Stomach smooth muscle (tissue), 2 donors: Measurements from ENCODE around the gene KRTAP9-4.
"Not testable (repeated sequence)": the region's sequence is repeated elsewhere in the genome, so short reads cannot be mapped to it uniquely, and the experiment has no call there.

Experiments used
- H3K27ac ChIP-seq: one replicate; pipeline ENCODE4 v1.7.0; 2013; ENCODE audit warnings: mild to moderate bottlenecking, low read length, inconsistent platforms
- H3K27me3 ChIP-seq, 2 donors: one replicate each; pipeline ENCODE4 v1.7.0; 2013; ENCODE audit warnings: low read length in 2 of 2; ENCODE audit not compliant: insufficient read depth in 2 of 2, control insufficient read depth in 1 of 2
- H3K36me3 ChIP-seq, 2 donors: one replicate each; pipeline ENCODE4 v1.7.0; 2013; ENCODE audit warnings: low read length in 2 of 2; ENCODE audit not compliant: control insufficient read depth in 2 of 2, insufficient read depth in 2 of 2
- H3K4me1 ChIP-seq: one replicate; pipeline ENCODE4 v1.7.0; 2013; ENCODE audit warnings: low read length; ENCODE audit not compliant: control insufficient read depth, insufficient read depth
- H3K4me3 ChIP-seq, 2 donors: one replicate each; pipeline ENCODE4 v1.7.0; 2013; ENCODE audit warnings: low read length in 2 of 2
- H3K9ac ChIP-seq, 2 donors: one replicate each; pipeline ENCODE4 v1.7.0; 2013; ENCODE audit warnings: low read length in 2 of 2, mild to moderate bottlenecking in 1 of 2
- H3K9me3 ChIP-seq, 2 donors: one replicate each; pipeline ENCODE4 v1.7.0; 2013; ENCODE audit warnings: low read length in 2 of 2; ENCODE audit not compliant: control insufficient read depth in 2 of 2
- donor health status: healthy.
- donor health status: Pancreatic carcinoma.

Gene KRTAP9-4

DNA sequence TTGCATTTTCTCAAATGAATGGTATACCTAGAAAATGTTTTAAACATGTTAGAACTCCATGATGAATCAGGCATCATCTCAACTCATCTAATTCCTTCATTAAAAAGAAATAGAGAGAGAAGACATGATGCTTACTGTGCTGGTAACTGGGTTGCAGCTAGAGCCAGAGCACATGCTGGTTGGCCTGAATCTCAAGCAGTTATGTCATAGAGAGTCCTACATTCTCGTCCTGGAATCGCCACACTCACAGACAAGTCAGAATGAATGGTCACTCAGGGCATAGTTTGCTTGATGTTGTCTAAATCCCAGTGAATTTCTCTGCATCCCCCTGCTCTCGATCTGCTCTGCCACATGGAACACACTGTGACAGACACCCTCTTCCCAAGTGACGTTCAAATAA lies 12.4 kb upstream of the KRTAP9-4 start:
- not testable (repeated sequence) for H3K4me1 ChIP-seq, H3K27ac ChIP-seq, H3K27me3 ChIP-seq, H3K36me3 ChIP-seq, H3K4me3 ChIP-seq, H3K9ac ChIP-seq, H3K9me3 ChIP-seq

DNA sequence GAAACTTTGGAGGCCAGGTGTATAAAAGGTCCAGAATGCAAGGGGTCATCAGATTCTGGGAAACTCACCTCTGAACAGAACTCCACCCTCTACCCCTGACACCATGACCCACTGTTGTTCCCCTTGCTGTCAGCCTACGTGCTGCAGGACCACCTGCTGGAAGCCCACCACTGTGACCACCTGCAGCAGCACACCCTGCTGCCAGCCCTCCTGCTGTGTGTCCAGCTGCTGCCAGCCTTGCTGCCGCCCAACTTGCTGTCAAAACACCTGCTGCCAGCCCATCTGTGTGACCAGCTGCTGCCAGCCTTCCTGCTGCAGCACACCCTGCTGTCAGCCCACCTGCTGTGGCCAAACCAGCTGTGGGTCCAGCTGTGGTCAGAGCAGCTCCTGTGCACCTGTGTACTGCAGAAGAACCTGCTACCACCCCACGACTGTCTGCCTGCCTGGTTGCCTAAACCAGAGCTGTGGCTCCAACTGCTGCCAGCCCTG lies 11.5 kb upstream of the KRTAP9-4 start, which contains the start of gene KRTAP9-8:
Gene KRTAP9-8 (plus strand): TSS at position 51 of the 489 bp plus-strand sequence. CDS start 53 bp downstream, at position 104.
- H3K9ac ChIP-seq, H3K27ac ChIP-seq, H3K36me3 ChIP-seq, H3K9me3 ChIP-seq, H3K4me3 ChIP-seq, H3K4me1 ChIP-seq, H3K27me3 ChIP-seq: not testable (repeated sequence)

DNA sequence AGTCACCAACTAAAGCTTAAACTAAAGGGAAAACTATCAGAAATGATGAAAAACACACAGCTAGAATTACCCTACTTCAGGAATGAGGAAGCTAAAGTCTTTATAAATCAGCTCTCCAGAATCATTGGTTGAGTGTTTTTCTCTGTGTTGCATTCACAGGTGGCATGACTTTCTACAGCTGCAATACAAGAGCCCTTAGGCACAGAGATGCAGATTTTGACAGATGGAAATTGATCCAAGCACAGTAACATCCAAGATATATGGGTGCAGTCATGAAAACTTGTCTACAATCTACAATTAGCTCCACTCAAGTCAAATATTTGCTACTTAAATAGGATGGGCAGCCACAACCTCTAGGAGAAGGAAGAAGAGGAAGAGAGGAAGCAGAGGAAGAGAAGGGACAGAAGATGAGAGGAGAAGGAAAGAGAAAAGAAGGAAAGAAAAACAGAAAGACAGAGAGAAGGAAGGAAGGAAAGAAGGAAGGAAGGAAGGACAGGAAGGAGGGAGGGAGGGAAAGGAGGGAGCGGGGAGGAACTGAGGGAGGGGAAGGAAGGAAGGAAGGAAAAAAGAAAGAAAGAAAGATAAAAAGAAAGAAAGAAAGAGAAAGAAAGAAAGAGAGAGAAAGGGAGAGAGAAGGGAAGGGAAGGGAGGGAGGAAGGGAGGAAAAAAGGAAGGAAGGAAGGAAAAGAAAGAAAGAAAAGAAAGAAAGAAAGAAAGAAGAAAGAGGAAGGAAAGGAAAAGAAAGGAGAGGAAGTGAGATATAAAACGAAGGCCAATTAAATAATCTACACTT lies 2.3 kb upstream of the KRTAP9-4 start:
- not testable (repeated sequence) for H3K27ac ChIP-seq

DNA sequence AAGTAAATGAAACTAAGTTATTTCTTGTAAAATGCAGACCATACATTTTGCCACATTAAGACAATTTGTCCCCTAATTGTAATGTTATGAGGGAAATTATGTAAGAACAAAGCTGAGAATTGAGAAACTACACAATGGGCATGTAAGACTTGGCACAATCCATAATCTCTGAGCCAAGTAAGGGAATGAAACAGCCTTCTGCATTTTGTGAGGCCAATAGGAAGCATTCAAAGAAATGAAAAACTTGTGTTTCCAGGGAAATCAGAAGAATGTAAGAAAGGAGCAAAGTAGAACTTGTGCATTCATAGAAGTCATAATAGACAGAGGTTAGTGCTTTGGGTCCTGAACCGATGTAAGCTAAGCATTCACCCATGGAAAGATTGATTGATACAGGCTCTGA lies 1.8 kb downstream of the KRTAP9-4 start:
- Histone ChIP-seq H3K27me3 (peaks cover 2 to 3% of the 10 kb centered on the region in 2 donors), H3K4me3 (no peak overlapping the region), H3K9ac (no peak overlapping the region), H3K36me3 (no peaks in the 10 kb centered on the region), H3K4me1 (no peaks in the 10 kb centered on the region), H3K9me3 (no peaks in the 10 kb centered on the region), H3K27ac (no peak overlapping the region)

More for the DNA sequence above, 2.3 kb upstream of the KRTAP9-4 start:
- not testable (repeated sequence) for H3K9me3 ChIP-seq, H3K27me3 ChIP-seq, H3K36me3 ChIP-seq, H3K9ac ChIP-seq, H3K4me3 ChIP-seq, H3K4me1 ChIP-seq

DNA sequence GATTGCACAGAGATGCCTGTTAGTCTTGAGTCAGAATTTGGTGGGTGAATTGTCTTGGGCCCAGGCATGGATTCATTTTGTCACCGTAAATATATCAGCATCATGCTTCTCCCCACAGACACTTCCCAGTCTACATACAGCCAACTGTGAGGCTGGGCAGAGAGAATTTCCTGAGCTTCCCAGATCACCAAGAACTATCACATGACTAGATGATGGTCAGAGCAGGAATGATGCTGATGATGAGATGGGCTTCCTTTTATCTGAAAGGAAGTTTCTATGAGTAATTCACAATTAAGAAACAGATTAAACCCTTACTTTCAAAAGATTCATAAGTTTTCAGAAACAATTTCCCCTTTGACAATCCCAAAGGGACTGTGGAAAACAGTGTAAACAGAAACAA lies 5.4 kb downstream of the KRTAP9-4 start:
- H3K4me1 ChIP-seq: no peaks in the 10 kb centered on the region
- H3K27ac ChIP-seq: no peak overlapping the region
- no peak overlapping the region for H3K4me3 ChIP-seq
- H3K9ac ChIP-seq: no peak overlapping the region
- H3K36me3 ChIP-seq: no peaks in the 10 kb centered on the region
- no peaks in the 10 kb centered on the region for H3K9me3 ChIP-seq
- peaks cover 2 to 3% of the 10 kb centered on the region in 2 donors for H3K27me3 ChIP-seq

DNA sequence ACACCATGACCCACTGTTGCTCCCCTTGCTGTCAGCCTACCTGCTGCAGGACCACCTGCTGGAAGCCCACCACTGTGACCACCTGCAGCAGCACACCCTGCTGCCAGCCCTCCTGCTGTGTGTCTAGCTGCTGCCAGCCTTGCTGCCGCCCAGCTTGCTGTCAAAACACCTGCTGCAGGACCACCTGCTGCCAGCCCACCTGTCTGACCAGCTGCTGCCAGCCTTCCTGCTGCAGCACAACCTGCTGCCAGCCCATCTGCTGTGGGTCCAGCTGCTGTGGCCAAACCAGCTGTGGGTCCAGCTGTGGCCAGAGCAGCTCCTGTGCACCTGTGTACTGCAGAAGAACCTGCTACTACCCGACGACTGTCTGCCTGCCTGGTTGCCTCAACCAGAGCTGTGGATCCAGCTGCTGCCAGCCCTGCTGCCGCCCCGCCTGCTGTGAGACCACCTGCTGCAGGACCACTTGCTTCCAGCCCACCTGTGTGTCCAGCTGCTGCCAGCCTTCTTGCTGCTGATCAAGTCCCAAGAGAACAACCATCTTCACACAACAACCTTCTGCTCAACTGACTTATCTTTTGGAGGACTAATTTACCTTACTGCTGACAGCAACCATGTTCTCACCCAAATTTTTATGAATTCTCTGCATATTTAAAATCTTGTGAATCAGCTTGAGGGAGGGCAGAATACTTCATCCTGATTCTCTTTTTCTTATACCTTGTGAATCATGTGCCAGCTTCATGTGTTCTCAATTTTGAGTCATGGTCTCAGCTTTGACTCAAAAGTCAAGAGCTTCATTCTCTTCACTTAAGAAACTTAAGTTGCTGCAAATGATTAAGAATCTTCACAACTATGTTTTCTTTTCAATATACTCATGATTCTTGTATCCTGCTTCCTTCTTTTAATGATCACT lies 6.1 kb downstream of the KRTAP9-4 start, which contains the start of gene KRTAP9-9:
Gene KRTAP9-9 (plus strand): TSS at position 4 of the 910 bp plus-strand sequence.
- not testable (repeated sequence) for H3K4me3 ChIP-seq, H3K36me3 ChIP-seq, H3K9me3 ChIP-seq, H3K27ac ChIP-seq, H3K9ac ChIP-seq, H3K4me1 ChIP-seq, H3K27me3 ChIP-seq

DNA sequence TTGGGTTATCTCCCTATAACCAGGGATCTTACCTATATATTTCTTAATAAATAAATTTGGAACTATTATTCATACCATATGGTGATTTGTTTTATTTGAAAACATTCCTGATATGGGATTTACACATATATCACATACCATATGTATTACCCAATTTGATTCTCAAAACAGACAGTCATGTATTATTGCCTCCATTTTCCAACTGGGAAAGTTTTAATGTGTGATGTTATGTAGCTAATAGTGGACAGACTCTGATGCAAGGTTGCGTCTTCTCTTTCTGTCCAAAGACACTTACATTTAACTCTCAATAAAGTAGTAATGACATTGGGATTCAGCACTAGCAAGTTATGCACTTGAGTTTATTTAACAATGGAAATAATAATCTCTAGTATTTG lies 6.8 kb downstream of the KRTAP9-4 start:
- Histone ChIP-seq H3K27ac (no peak overlapping the region), H3K36me3 (no peaks in the 10 kb centered on the region), H3K9ac (no peak overlapping the region), H3K4me1 (no peaks in the 10 kb centered on the region), H3K9me3 (no peaks in the 10 kb centered on the region), H3K4me3 (no peak overlapping the region), H3K27me3 (peaks cover 2 to 3% of the 10 kb centered on the region in 2 donors)

DNA sequence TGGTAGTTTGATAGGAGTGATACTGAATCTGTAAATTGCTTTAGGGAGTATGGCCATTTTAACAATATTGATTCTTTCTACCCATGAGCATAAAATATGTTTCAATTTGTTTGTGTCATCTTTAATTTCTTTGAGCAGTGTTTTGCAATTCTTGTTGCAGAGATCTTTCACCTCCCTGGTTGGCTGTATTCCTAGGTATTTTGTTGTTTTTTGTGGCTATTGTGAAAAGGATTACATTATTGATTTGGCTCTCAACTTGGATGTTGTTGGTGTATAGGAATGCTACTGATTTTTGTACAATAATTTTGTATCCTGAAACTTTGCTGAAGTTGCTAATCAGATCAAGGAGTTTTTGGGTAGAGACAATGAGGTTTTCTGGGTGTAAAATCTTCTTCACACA lies 8.9 kb downstream of the KRTAP9-4 start:
- Histone ChIP-seq H3K4me3 (no peak overlapping the region), H3K9me3 (no peaks in the 10 kb centered on the region), H3K27ac (no peak overlapping the region), H3K36me3 (no peaks in the 10 kb centered on the region), H3K4me1 (no peaks in the 10 kb centered on the region), H3K9ac (no peak overlapping the region), H3K27me3 (peaks cover 2 to 3% of the 10 kb centered on the region in 2 donors)

DNA sequence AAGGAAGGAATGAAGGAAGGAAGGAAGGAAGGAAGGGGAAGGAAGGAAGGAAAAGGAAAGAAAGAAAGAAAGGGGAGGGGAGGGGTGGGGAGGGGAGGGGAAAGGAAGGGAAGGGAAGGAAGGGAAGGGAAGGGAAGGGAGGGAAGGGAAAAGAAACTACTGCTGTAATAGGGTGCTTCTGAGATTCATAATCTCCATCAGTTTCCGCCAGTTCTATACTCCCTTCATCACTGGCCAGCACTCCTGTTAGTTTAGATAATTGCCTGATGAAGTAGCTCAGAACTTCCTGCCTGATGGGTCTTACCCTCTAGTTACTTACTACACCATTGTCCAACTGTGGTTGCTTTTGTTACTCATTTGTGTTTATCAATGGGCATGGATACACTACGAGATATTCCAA lies 13.7 kb downstream of the KRTAP9-4 start:
- Histone ChIP-seq H3K4me1 (no peaks in the 10 kb centered on the region), H3K27ac (no peak overlapping the region), H3K9ac (no peak overlapping the region), H3K9me3 (no peaks in the 10 kb centered on the region), H3K27me3 (no peaks in the 10 kb centered on the region), H3K4me3 (no peak overlapping the region), H3K36me3 (no peaks in the 10 kb centered on the region)

DNA sequence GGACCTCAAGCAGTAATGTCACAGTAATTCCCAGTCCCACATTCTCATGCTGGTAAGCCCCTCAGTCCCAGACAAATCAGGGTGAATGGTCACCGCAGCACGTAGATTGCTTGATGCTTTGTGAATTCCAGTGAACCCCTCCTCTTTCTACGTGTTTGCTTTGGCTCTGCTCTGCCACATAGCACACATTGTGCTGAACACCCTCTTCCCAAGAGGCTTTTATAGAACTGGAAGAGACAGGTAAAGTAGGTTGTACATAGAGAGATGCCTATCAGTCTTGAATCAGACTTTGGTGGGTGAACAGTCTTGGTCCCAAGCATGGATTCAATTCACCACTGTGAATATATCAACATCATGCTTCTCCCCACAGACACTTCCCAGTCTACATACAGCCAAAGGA lies 15.1 kb downstream of the KRTAP9-4 start:
- H3K9me3 ChIP-seq: no peaks in the 10 kb centered on the region
- no peak overlapping the region for H3K9ac ChIP-seq

More for the DNA sequence above, 15.1 kb downstream of the KRTAP9-4 start:
- H3K27me3 ChIP-seq: no peaks in the 10 kb centered on the region
- H3K4me1 ChIP-seq: no peaks in the 10 kb centered on the region
- no peak overlapping the region for H3K27ac ChIP-seq
- H3K4me3 ChIP-seq: no peak overlapping the region
- no peaks in the 10 kb centered on the region for H3K36me3 ChIP-seq
